ACC112 (cell line): ENCODE data around the gene EVA1A.

Experiments
- H2AFZ ChIP-seq: fragments of 200-600 bp; sonication (generic); one replicate; pipeline ENCODE4 v1.6.0; 2017; ENCODE audit warnings: antibody characterized with exemption, low read length; ENCODE audit not compliant: unreplicated experiment
- H3K27ac ChIP-seq: fragments of 200-600 bp; sonication (generic); 2 replicates; pipeline ENCODE4 v1.5.1; 2014; ENCODE audit warnings: low read depth, mild to moderate bottlenecking, antibody characterized with exemption, low read length, moderate library complexity
- H3K27me3 ChIP-seq: fragments of 200-600 bp; sonication (generic); 2 replicates; pipeline ENCODE4 v1.6.1; 2014; ENCODE audit warnings: mild to moderate bottlenecking, antibody characterized with exemption, low read length, moderate library complexity, mixed read lengths; ENCODE audit not compliant: insufficient read depth
- H3K36me3 ChIP-seq: fragments of 200-600 bp; sonication (generic); 2 replicates; pipeline ENCODE4 v1.6.1; 2016; ENCODE audit warnings: mild to moderate bottlenecking, antibody characterized with exemption, low read length, moderate library complexity, mixed read lengths; ENCODE audit not compliant: insufficient read depth
- H3K4me1 ChIP-seq: fragments of 200-600 bp; sonication (generic); one replicate; pipeline ENCODE4 v1.6.1; 2016; ENCODE audit warnings: low read length, mixed read lengths; ENCODE audit not compliant: insufficient read depth, unreplicated experiment, control insufficient read depth
- H3K4me3 ChIP-seq: fragments of 200-600 bp; sonication (generic); 2 replicates; pipeline ENCODE4 v1.5.1; 2014; ENCODE audit warnings: mild to moderate bottlenecking, low read depth, low read length
- H3K79me2 ChIP-seq: fragments of 200-600 bp; sonication (generic); one replicate; pipeline ENCODE4 v1.6.0; 2016; ENCODE audit warnings: low read length; ENCODE audit not compliant: control insufficient read depth, unreplicated experiment, insufficient read depth

Gene EVA1A

DNA sequence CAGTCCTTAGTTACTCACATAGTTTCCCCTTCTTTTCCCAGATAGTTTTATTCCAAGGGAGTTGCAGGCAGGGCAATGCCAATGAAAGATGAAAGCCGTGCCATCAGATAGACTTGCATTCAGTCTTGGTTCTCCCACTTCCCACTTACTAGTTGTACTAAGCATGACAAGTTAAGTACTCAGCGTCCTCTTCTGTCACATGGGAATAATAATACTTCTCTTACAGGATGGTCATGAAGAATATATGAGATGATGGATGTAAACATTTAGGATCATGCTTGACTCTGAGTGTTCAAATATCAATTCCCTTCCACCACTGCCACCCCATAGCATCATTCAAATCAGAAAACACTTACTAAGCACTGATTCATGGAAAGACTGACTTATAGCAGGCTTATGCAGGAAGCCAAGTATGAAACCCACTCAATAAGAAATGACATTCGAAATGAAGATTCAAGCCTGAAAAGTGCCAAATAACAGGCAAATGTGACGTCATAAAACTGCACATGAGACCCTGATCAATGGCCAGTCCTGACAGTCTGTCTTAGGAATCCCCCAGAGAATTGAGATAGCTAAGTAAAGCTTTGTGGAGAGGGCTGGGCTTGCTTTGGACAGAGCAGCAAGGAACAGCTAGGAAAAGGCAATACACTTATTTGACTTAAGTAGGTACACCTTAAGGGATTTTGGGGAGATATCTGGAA, 11.1 kb upstream of the EVA1A start:
- H3K4me1 ChIP-seq = peaks cover 16% of the 10 kb centered on the region
- H3K79me2 ChIP-seq = no peaks in the 10 kb centered on the region
- no peak overlapping the region for H2AFZ ChIP-seq
- H3K27me3 ChIP-seq = no peaks in the 10 kb centered on the region
- no peaks in the 10 kb centered on the region for H3K36me3 ChIP-seq
- no peak overlapping the region for H3K27ac ChIP-seq
- no peak overlapping the region for H3K4me3 ChIP-seq

DNA sequence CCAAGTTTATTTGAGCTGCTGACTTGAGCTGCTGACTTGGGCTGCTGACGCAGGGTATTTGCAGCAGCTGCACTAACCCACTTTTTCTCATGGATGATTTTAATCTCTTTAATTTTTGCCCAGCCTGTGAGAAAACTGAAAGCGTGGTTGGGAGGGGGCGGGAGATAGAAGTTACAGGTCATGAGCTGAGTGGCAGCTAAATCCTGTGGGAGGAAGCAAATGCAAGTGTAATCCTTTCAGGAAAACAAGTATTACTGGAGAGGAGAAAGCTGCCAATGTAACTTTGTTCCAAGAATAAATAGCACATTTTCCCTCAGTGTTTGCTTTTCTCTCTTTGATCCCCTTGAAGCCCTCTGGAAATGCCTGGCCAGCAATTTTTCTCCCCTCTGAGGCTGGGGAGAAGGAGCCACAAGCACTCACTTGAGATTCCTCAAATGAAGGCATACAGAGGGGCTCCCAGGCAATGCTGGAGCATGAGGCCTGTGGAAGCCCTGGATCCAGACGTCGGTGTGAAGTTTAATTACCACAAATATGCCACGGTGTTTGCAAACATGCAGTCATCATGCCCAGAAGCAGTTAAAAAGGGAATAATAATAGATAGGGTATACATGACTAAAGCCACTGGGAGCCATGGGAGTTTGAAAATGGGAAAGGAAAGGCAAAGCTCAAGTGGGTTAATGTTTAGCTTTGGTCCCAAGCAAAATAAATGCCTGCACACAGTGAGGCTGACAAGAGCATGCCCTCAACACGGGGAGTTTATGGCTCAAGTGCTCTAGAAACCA, 10.4 kb upstream of the EVA1A start:
- peaks cover 16% of the 10 kb centered on the region for H3K4me1 ChIP-seq
- no peaks in the 10 kb centered on the region for H3K79me2 ChIP-seq
- H3K4me3 ChIP-seq = no peak overlapping the region
- no peak overlapping the region for H3K27ac ChIP-seq
- peak overlapping the region; percentile 67 for H2AFZ ChIP-seq
- no peaks in the 10 kb centered on the region for H3K36me3 ChIP-seq
- no peaks in the 10 kb centered on the region for H3K27me3 ChIP-seq

DNA sequence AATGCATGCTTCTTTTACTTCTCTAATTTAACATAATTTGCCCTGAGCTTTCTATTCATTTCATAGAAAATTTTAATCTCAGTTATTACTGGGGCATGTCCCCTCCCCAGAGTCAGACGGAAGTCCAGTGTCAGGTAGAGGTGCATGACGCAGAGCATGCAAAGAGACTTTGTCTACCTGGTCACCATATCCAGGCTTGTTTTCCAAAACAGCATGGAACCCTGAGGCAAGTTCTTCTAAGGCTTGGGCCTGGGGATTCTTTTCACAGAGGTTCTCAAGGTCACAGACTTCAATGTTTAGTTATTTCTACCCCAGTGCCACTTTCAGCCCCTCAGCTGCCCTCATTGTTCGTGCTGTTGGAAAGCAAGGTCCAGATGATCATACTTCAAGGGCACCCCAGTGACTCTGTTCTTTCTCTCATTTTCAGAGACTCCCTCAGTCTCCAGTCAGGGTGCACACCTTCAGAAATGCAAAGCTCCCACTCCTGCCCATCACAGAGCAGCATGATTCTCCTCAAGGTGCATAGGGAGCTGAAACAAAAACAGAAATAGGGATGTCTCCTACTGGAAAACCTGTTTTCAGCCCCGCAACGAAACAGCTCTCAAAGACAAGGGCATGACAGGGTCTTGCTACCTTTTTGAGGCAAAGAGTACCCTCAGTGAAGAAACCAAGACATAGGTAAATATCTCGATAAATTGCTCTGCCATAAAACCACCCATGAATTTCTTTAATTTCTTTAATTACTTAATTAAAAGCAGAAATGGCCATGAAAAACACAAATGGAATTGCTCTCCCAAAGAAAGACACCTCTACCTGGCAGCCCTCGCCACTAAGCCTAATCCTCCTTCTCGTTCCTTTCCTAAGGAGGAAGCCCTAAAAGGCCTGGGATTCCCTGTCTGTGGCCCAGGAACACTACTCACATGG, 9.5 kb upstream of the EVA1A start:
- Histone ChIP-seq H3K79me2 (no peaks in the 10 kb centered on the region), H3K27me3 (no peaks in the 10 kb centered on the region), H3K4me3 (no peak overlapping the region), H2AFZ (peak overlapping the region; percentile 67), H3K36me3 (no peaks in the 10 kb centered on the region), H3K27ac (no peak overlapping the region), H3K4me1 (peaks cover 20% of the 10 kb centered on the region)

DNA sequence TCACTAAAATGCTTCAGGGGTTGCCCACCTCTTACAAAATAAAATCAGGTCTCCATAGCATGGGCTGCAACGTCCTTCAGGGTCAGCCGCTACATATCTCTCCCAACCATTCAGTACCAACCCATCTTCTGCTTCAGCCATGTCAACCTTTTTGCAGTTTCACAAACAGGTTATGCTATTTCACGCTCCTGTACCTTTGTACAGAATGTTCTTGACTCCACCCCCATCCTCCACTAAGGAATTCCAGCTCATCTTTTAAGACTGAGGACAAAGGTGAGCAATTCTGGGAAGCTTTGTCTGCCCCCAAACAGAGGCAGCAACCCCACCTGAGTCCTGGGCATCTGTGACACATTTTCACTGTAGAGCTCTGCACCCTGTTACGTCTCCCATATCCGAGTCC, 8.8 kb upstream of the EVA1A start:
- no peak overlapping the region for H3K4me3 ChIP-seq

DNA sequence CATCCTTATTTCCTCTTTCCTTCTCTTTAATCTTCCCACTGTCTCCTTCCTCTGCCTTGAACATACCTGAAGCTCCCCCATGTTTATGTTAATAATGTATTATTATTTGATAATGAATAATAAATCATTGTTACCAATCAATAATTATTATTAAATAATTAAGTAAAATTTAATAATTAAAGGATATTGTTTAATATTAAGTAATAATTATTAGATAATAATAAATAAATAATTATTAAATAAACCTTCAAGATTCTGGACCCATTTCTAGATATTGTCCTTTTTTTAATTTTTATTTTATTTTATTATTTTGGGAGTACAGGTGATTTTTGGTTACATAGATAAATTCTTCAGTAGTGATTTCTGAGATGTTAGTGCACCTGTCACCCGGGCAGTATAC, 7.4 kb upstream of the EVA1A start:
- Histone ChIP-seq H3K27me3 (no peaks in the 10 kb centered on the region), H2AFZ (no peak overlapping the region), H3K36me3 (no peaks in the 10 kb centered on the region), H3K27ac (no peak overlapping the region), H3K4me3 (no peak overlapping the region), H3K79me2 (no peaks in the 10 kb centered on the region), H3K4me1 (peaks cover 21% of the 10 kb centered on the region)

More for the DNA sequence above, 8.8 kb upstream of the EVA1A start:
- H3K4me1 ChIP-seq = peaks cover 21% of the 10 kb centered on the region
- H2AFZ ChIP-seq = no peak overlapping the region
- no peaks in the 10 kb centered on the region for H3K79me2 ChIP-seq
- H3K27me3 ChIP-seq = no peaks in the 10 kb centered on the region
- H3K36me3 ChIP-seq = no peaks in the 10 kb centered on the region
- no peak overlapping the region for H3K27ac ChIP-seq

DNA sequence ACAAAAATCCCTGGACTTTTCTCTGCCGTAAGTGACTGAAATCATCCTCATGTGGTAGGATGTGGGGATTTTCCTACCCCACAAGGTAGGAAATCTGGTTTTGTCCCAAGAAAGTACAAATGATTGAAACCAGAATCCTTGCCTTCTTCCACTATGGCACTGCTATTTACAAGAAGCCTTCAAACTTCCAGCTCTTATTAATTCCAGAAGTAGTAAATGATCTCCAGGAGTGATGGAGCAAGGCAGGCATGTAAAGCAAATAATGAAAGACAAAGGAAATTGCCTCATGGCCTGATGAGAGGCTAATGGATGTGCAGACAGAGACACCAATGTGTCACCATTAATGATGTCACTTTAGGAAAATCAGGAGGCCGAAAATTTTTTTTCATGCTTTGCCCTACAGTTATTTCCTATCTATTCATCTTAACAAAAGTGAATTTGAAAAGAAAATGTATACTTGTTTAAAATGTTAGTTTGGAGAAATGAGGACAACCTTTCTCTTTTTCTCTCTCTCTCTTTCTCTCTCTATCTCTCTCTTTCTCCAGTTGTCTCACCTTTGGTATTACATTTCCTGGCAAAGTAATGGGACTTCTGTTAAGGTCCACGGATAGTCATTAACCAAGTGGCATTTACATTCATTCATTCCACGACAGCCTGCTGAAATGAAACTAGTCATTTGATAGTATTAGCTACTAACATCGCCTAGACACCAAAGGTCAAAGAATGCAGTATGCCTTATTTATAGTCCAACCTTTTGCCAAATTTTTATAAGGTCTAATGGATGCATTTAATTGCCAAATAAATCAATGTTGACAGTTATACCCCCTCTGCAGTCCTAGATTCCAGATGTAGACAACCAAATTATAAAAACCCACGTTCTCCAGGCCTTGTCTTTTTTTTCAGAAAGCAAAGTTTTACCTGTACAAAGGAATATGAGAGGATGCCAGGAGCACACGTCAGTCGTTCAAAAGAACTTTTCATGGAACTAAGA, 5.0 kb upstream of the EVA1A start:
- Histone ChIP-seq H2AFZ (peak overlapping the region; percentile 19), H3K27ac (no peak overlapping the region), H3K4me1 (peaks cover 21% of the 10 kb centered on the region), H3K27me3 (no peaks in the 10 kb centered on the region), H3K79me2 (no peaks in the 10 kb centered on the region), H3K4me3 (no peak overlapping the region), H3K36me3 (no peaks in the 10 kb centered on the region)

DNA sequence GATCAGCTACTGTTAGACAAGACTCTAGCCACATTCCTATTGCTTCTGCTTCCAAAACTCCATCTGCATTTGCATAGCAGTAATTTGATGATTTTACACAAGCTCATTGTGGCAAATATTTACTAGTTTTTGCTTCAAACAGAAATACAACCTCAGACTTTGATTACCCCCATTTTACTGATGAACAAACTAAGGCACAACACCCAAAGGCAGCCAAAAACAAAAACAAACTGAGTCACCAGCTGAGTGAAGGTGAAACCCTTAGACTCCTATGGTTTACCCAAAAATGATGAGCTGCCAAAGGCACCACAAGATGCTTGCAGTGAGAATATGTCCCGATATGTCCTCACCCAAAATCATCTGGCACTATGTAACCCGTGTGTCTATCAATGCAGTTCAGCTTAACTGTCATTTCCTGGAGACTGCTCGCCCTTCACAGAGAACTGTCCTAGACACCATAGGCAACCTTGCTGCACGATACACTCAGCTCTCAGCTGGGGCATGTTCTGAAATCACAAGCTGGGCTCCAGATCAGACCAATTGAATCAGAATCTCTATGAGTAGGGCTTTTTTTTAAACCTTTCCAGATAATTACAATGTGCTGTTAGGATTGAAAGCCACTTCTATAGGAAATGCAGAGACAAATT, 4.1 kb upstream of the EVA1A start:
- peaks cover 20% of the 10 kb centered on the region for H3K4me1 ChIP-seq
- no peak overlapping the region for H3K27ac ChIP-seq
- no peak overlapping the region for H2AFZ ChIP-seq
- no peak overlapping the region for H3K4me3 ChIP-seq
- H3K79me2 ChIP-seq = peaks cover 6% of the 10 kb centered on the region
- H3K27me3 ChIP-seq = no peaks in the 10 kb centered on the region
- H3K36me3 ChIP-seq = no peaks in the 10 kb centered on the region

DNA sequence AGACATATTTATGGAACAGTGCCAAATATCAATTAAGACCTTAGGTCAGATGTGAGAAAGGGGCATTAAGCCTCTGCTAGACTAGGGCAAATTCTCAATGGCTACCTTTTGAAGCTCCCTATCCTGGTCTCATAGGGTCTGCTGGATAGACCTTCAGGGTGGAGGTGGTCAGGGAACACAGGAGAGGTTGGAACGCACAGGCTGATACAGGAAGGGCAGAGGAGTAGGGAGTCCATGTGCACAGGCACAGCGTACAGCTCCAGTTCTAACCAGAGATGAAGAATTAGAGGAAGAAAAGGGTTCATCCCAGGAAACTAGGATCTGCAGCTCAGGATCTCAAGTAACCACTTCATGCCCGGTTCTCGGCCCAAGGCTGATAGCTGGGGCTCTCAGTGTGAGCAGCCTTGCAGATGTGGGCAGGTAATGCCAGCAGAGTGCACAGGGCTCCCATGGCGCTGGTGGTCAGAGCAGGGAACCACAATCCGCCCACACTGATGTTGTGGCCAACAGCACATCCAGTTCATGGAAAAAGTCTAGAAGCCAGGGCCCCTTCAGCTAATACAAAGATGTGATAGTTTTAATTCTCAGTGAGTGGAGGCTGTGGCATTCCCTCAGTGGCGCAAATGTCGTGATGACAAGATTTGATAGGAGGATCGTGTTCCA, 3.4 kb upstream of the EVA1A start:
- no peak overlapping the region for H2AFZ ChIP-seq
- H3K4me1 ChIP-seq = peaks cover 23% of the 10 kb centered on the region
- H3K4me3 ChIP-seq = no peak overlapping the region
- peaks cover 12% of the 10 kb centered on the region for H3K79me2 ChIP-seq
- H3K27ac ChIP-seq = no peak overlapping the region
- H3K36me3 ChIP-seq = no peaks in the 10 kb centered on the region
- no peaks in the 10 kb centered on the region for H3K27me3 ChIP-seq

DNA sequence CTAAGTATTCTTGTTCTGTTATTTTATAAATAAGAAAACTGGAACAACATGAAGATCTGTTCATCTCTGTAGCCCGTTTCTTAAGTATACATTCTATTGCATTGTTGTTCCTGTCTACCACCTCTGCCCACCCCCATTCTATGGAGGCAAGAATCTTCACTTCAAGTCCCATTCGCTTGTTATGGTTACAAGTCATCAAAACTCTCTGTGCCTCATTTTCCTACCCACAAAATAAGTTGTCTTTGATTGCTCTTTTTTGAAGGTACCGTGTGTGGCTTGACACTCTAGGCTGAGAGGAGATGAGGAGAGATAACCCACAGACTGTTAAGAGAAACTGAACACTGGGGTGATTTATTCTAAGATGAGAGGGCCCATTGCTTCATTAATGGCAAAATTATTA, 2.9 kb upstream of the EVA1A start:
- Histone ChIP-seq H2AFZ (no peak overlapping the region), H3K27ac (no peak overlapping the region), H3K79me2 (peaks cover 18% of the 10 kb centered on the region), H3K36me3 (no peaks in the 10 kb centered on the region), H3K4me3 (no peak overlapping the region), H3K27me3 (no peaks in the 10 kb centered on the region), H3K4me1 (peaks cover 28% of the 10 kb centered on the region)
